Esophagus squamous epithelium (tissue), 4 donors: Measurements from ENCODE around the gene METTL21C.

Experiments used
- CTCF ChIP-seq, 6 experiments: fragments of 450-650 bp in 4 of 6; fragments of 200-600 bp in 2 of 6; sonication (generic) in 2 of 6; IDR thresholded peaks; one replicate each; pipeline ENCODE4 v1.5.1; 2016 to 2019; ENCODE audit warnings: antibody characterized with exemption in 6 of 6, mild to moderate bottlenecking in 4 of 6, moderate library complexity in 4 of 6
- POLR2A ChIP-seq, 4 donors: fragments of 450-650 bp; IDR thresholded peaks; one replicate each; pipeline ENCODE4 v1.6.1; 2017; ENCODE audit warnings: antibody characterized with exemption in 4 of 4, mild to moderate bottlenecking in 4 of 4, moderate library complexity in 3 of 4

GRCh38 chr13:102648046-102648445 lies 46.8 kb downstream of the METTL21C start:
- TF ChIP-seq CTCF (IDR thresholded peaks at IDR 0.05): no peak
- no peak for TF ChIP-seq POLR2A (IDR thresholded peaks at IDR 0.05)
